Measurements from ENCODE around the gene OR5T1.

OR5T1 gene

GRCh38 chr11:56273854-56274253 is at the start of gene OR5T1:
OR5T1 (plus strand) TSS chr11:56274154; CDS start chr11:56275639, 1,485 bp downstream.
- no peak for DNase-seq

GRCh38 chr11:56234155-56234554 is 39.8 kb upstream of the OR5T1 start, which contains the start of gene OR5T2:
OR5T2 (minus strand) TSS chr11:56234255; CDS start chr11:56233062, 1,193 bp downstream.
- DNase-seq: no peak

- no peak for DNase-seq
Measured at GRCh38 chr11:56251954-56252353, 22.0 kb upstream of the OR5T1 start, which contains the start of gene OR5T3. OR5T3 (plus strand) TSS chr11:56252254; CDS start chr11:56252254, 0 bp downstream.

GRCh38 chr11:56271092-56271491 is 2.9 kb upstream of the OR5T1 start:
- DNase-seq: no peak

GRCh38 chr11:56292154-56292553 is 18.2 kb downstream of the OR5T1 start, which contains the start of gene OR8H1:
OR8H1 (minus strand) TSS chr11:56292254; CDS start chr11:56291062, 1,192 bp downstream.
- no peak for DNase-seq

- no peak for DNase-seq
Measured at GRCh38 chr11:56296898-56297297, 22.9 kb downstream of the OR5T1 start.

- DNase-seq: no peak
Measured at GRCh38 chr11:56307836-56308235, 33.9 kb downstream of the OR5T1 start.

GRCh38 chr11:56314844-56315243 is 40.9 kb downstream of the OR5T1 start, which contains the start of gene OR8K3:
OR8K3 (plus strand) TSS chr11:56315144; CDS start chr11:56318307, 3,163 bp downstream.
- DNase-seq: no peak
